Upper lobe of right lung (tissue), 1 donor: ENCODE data around the gene ANKRD27. TPM values are rescaled to one million over a fixed set of nuclear protein-coding genes. Genes with fewer than 3 reads are reported as not detected.

ENCODE experiments used
- ATAC-seq: fragments of 200-7000 bp; cut with Tn5 transposase; one replicate; pipeline ENCODE4 v1.9.1; 2020; ENCODE audit warnings: mild to moderate bottlenecking, moderate library complexity
- DNase-seq: peaks from one replicate; pipeline ENCODE4 v3.0.0-alpha.2; 2020
- H3K27ac ChIP-seq: fragments of 200-600 bp; one replicate; pipeline ENCODE4 v1.8.0; 2022
- H3K27me3 ChIP-seq: fragments of 200-600 bp; one replicate; pipeline ENCODE4 v1.8.0; 2022; ENCODE audit warnings: mild to moderate bottlenecking
- H3K36me3 ChIP-seq: fragments of 200-600 bp; one replicate; pipeline ENCODE4 v1.8.0; 2022
- H3K4me1 ChIP-seq: fragments of 200-600 bp; one replicate; pipeline ENCODE4 v1.8.0; 2022
- H3K4me3 ChIP-seq: fragments of 200-600 bp; one replicate; pipeline ENCODE4 v1.8.0; 2022; ENCODE audit warnings: mild to moderate bottlenecking
- H3K9me3 ChIP-seq: fragments of 200-600 bp; one replicate; pipeline ENCODE4 v1.8.0; 2022
- CTCF ChIP-seq: fragments of 200-600 bp; IDR thresholded peaks from one replicate; pipeline ENCODE4 v1.8.0; 2022; ENCODE audit warnings: antibody characterized with exemption
- intact Hi-C: fragments of 100-400 bp; cut with DNase I; formaldehyde crosslinking; loops from one replicate; pipeline ENCODE4 v1.11.0; 2022
- long read RNA-seq: library from polyadenylated mRNA; unstranded; transcript quantifications from one replicate; pipeline ENCODE4 v2.0.0, GENCODE V29; 2021
- total RNA-seq: library from RNA; stranded (reverse); fragmentation: NEBNext Ultra II Directional; extraction: Animal tissue kit (Norgen Biotek cat#: 25700); gene quantifications from one replicate; pipeline ENCODE4 v1.2.1, GENCODE V29; 2021
- donor health status: DM: no; HTN: yes; CAD: no; lungs with severe emphysema.

The ANKRD27 gene
- 35.6 TPM for total RNA-seq
- long read RNA-seq, full-length matches to known transcripts = 46 of 100 reads
- long read RNA-seq, partial matches to known transcripts = 13 of 100 reads
- long read RNA-seq, other reads (novel, unspliced or antisense) = 41 of 100 reads

GRCh38 chr19:32674931-32675719, at the start of gene ANKRD27:
Gene ANKRD27 (minus strand): TSS chr19:32675180. CDS start chr19:32659015, 16,165 bp downstream.
- TF ChIP-seq CTCF = no peak
- Histone ChIP-seq H3K27ac (peak within 1 kb of the TSS; percentile 81), H3K9me3 (no peaks in the 10 kb centered on the region), H3K27me3 (peaks cover 22% of the 10 kb centered on the region), H3K4me1 (peaks cover 26% of the 10 kb centered on the region), H3K4me3 (peak within 1 kb of the TSS; percentile 81), H3K36me3 (no peaks in the 10 kb centered on the region)
- DNase-seq (peak; percentile 99), ATAC-seq (peak; percentile 95)
- intact Hi-C loops = no loop called here

- Histone ChIP-seq H3K27ac (no peak overlapping the region), H3K27me3 (no peaks in the 10 kb centered on the region), H3K4me3 (no peak overlapping the region), H3K4me1 (no peaks in the 10 kb centered on the region), H3K9me3 (no peaks in the 10 kb centered on the region), H3K36me3 (no peaks in the 10 kb centered on the region)
- ATAC-seq (no peak), DNase-seq (no peak)
- intact Hi-C loops = no loop called here
- no peak for TF ChIP-seq CTCF
These were observed 45.9 kb upstream of the ANKRD27 start for GRCh38 chr19:32720936-32721250.

GRCh38 chr19:32720216-32720935, 45.4 kb upstream of the ANKRD27 start:
- Histone ChIP-seq H3K27ac (no peak overlapping the region), H3K4me3 (no peak overlapping the region), H3K27me3 (no peaks in the 10 kb centered on the region), H3K36me3 (peaks cover 1% of the 10 kb centered on the region), H3K4me1 (no peaks in the 10 kb centered on the region), H3K9me3 (no peaks in the 10 kb centered on the region)
- no peak for DNase-seq
- ATAC-seq = no peak
- no peak for TF ChIP-seq CTCF
- intact Hi-C loops = no loop called here

GRCh38 chr19:32719611-32720059, 44.7 kb upstream of the ANKRD27 start, which contains the start of gene TDRD12:
Gene TDRD12 (plus strand): TSS chr19:32719767. CDS start chr19:32720073, 306 bp downstream.
- peaks cover 4% of the 10 kb centered on the region for H3K36me3 ChIP-seq
- no peak within 1 kb of the TSS for H3K27ac ChIP-seq
- no peaks in the 10 kb centered on the region for H3K4me1 ChIP-seq
- intact Hi-C loops = no loop called here
- ATAC-seq (peak; percentile 26), DNase-seq (no peak)
- H3K4me3 ChIP-seq = no peak within 1 kb of the TSS
- no peaks in the 10 kb centered on the region for H3K27me3 ChIP-seq
- no peaks in the 10 kb centered on the region for H3K9me3 ChIP-seq
- TF ChIP-seq CTCF = no peak

DNA sequence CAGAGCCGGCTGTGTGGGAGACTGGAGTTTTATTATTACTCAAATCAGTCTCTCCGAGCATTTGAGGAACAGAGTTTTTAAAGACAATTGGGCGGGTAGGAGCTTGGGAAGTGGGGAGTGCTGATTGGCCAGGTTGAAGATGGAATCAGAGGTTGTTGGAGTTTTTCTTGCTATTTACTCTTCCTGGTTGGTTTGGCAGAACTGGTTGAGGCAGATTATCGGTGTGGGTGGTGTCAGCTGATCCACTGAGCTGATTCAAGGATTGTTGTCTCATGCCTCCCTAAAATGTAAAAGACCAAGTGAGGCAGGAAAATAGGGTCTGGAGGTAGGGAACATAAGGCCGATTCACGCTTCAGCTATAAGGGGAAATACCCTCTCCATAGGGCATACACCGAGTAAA, 43.3 kb upstream of the ANKRD27 start:
- H3K27ac ChIP-seq = no peak overlapping the region
- H3K4me1 ChIP-seq = no peaks in the 10 kb centered on the region
- no peaks in the 10 kb centered on the region for H3K27me3 ChIP-seq
- peaks cover 14% of the 10 kb centered on the region for H3K36me3 ChIP-seq
- ATAC-seq (no peak), DNase-seq (no peak)
- H3K9me3 ChIP-seq = no peaks in the 10 kb centered on the region
- intact Hi-C loops = no loop called here
- no peak overlapping the region for H3K4me3 ChIP-seq
- TF ChIP-seq CTCF = no peak
